ENCODE data around the gene STPG4. TPM values are rescaled to one million over a fixed set of nuclear protein-coding genes. Genes with fewer than 3 reads are reported as not detected.
A peak's percentile ranks its signal among the peaks of the same experiment; 100 is the strongest.

STPG4 gene
- total RNA-seq, 1 experiment from 2014 or later: 10.6 TPM

DNA sequence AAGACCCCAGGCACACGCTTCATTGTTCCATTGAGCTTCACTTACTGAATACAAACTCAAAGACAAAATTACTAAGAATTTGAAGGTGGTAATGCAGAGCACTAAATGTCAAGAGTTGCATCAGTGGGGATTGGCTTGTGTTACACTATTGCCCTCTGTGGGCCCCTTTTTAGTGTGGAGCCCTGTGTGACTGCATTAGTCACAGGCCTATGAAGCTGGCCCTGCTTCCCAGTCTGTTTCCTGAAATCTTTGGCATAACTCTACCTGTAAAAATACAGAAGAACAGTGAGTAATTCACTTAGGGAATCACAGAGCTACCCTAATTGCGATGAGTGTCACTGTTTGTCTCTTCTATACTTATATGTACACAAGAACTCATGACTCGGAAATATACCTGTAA is 40.0 kb upstream of the STPG4 start:
- ChIA-PET RAD21 (ENCODE audit: low non-redundant PET in 1 of 2, low total read pairs in 2 of 2, uncharacterized antibody in 2 of 2, unreplicated experiment in 2 of 2) (no interaction called here), POLR2A (interaction anchor here (1.1 kb wide), 1 partner anchor 16 kb away, joined by 7 read pairs; no protein-coding TSS in a partner anchor), CTCF (no interaction called here)
- Histone ChIP-seq H3K9me2 (ENCODE audit: insufficient read depth) (no peaks in the 10 kb centered on the region), H3K4me2 (ENCODE audit: low read length) (no peak overlapping the region), H3K27ac (ENCODE audit: low read depth, low read length) (no peak overlapping the region), H4K20me1 (ENCODE audit: insufficient read depth) (no peaks in the 10 kb centered on the region), H3K79me2 (ENCODE audit: insufficient read depth, low read length) (no peaks in the 10 kb centered on the region), H3K27me3 (ENCODE audit: insufficient read depth, low read length) (no peaks in the 10 kb centered on the region), H3K9me3 (ENCODE audit: control insufficient read depth in 1 of 2, insufficient read depth in 1 of 2, low read depth in 1 of 2, low read length in 2 of 2) (no peaks in the 10 kb centered on the region), H3K4me1 (ENCODE audit: control insufficient read depth in 1 of 2, insufficient read depth in 2 of 2, low read length in 2 of 2) (peaks cover 0 to 27% of the 10 kb centered on the region in 2 experiments; a peak in 2 of 4 replicates), H3K9ac (ENCODE audit: low read length) (no peak overlapping the region), H3K36me3 (ENCODE audit: control insufficient read depth in 1 of 2, insufficient read depth in 2 of 2, low read length in 2 of 2) (no peaks in the 10 kb centered on the region), H3K4me3 (replicated peaks in 1 of 2; ENCODE audit: low read depth in 1 of 2, low read length in 2 of 2) (no peak overlapping the region), H2AFZ (ENCODE audit: low read depth, low read length, poor library complexity, severe bottlenecking) (no peak overlapping the region)
- intact Hi-C loops (cut with micrococcal nuclease): no loop called here
- no peak for TF ChIP-seq JUND (IDR thresholded peaks at IDR 0.05)
- TF ChIP-seq FOSL1 (IDR thresholded peaks at IDR 0.05; ENCODE audit: low read depth): no peak
- no peak for TF ChIP-seq SRF (IDR thresholded peaks at IDR 0.05; ENCODE audit: low read depth)
- TF ChIP-seq RAD21 (IDR thresholded peaks at IDR 0.05; ENCODE audit: low read depth): peak; percentile 44
- TF ChIP-seq, protein P1, sequence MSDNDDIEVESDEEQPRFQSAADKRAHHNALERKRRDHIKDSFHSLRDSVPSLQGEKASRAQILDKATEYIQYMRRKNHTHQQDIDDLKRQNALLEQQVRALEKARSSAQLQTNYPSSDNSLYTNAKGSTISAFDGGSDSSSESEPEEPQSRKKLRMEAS (IDR thresholded peaks at IDR 0.05): no peak
- no peak for TF ChIP-seq EZH2phosphoT487 (IDR thresholded peaks at IDR 0.05; ENCODE audit: borderline replicate concordance)
- no peak for TF ChIP-seq POLR2AphosphoS5 (IDR thresholded peaks at IDR 0.05; ENCODE audit: low read depth, low read length)
- no peak for TF ChIP-seq EGR1 (IDR thresholded peaks at IDR 0.05; ENCODE audit: low read depth)
- TF ChIP-seq, protein P2, sequence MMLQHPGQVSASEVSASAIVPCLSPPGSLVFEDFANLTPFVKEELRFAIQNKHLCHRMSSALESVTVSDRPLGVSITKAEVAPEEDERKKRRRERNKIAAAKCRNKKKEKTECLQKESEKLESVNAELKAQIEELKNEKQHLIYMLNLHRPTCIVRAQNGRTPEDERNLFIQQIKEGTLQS (IDR thresholded peaks at IDR 0.05): no peak
- TF ChIP-seq, protein P3, sequence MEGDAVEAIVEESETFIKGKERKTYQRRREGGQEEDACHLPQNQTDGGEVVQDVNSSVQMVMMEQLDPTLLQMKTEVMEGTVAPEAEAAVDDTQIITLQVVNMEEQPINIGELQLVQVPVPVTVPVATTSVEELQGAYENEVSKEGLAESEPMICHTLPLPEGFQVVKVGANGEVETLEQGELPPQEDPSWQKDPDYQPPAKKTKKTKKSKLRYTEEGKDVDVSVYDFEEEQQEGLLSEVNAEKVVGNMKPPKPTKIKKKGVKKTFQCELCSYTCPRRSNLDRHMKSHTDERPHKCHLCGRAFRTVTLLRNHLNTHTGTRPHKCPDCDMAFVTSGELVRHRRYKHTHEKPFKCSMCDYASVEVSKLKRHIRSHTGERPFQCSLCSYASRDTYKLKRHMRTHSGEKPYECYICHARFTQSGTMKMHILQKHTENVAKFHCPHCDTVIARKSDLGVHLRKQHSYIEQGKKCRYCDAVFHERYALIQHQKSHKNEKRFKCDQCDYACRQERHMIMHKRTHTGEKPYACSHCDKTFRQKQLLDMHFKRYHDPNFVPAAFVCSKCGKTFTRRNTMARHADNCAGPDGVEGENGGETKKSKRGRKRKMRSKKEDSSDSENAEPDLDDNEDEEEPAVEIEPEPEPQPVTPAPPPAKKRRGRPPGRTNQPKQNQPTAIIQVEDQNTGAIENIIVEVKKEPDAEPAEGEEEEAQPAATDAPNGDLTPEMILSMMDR (IDR thresholded peaks at IDR 0.05 in 2 of 3, conservative IDR thresholded peaks at IDR 0.05 in 1 of 3; ENCODE audit: borderline replicate concordance in 1 of 3, insufficient read depth in 1 of 3, low read depth in 2 of 3, low read length in 2 of 3): 0 out of 6 replicates have a peak, but pooled peaks of 1 of the 3 experiments have one; percentile 13
- no peak for TF ChIP-seq TCF7L2 (IDR thresholded peaks at IDR 0.05; ENCODE audit: borderline replicate concordance, extremely low read depth, insufficient read depth, insufficient read length)
- TF ChIP-seq CBX3 (IDR thresholded peaks at IDR 0.05; ENCODE audit: low read depth): no peak
- no peak for TF ChIP-seq EZH2 (IDR thresholded peaks at IDR 0.05)
- no peak for TF ChIP-seq ZNF274 (IDR thresholded peaks at IDR 0.05; ENCODE audit: low read depth, low read length)
- no peak for TF ChIP-seq YY1 (IDR thresholded peaks at IDR 0.05; ENCODE audit: extremely low read depth, insufficient replicate concordance, low read depth, low read length)
- peak; percentile 53; the same call in 1 of the 2 replicates for TF ChIP-seq CEBPB (IDR thresholded peaks at IDR 0.05; ENCODE audit: low read depth)
- BruUV-seq (replicated peaks): no TSS peak
- ATAC-seq (no peak; the same call in 1 of the 2 replicates), DNase-seq (ENCODE audit: low read depth, low spot score) (no peak)
